ENCODE measurements around the gene CACNA1I. TPM values are rescaled to one million over a fixed set of nuclear protein-coding genes. Genes with fewer than 3 reads are reported as not detected.
A peak's percentile ranks its signal among the peaks of the same experiment; 100 is the strongest.

The CACNA1I gene
- total and polyA plus RNA-seq, 2 donors from 2014 or later, result 0.63 TPM; not detected in 1

GRCh38 chr22:39703928-39704639 is 133.5 kb downstream of the CACNA1I start:
- Histone ChIP-seq H3K4me1 (ENCODE audit: control insufficient read depth in 2 of 3, insufficient read depth in 2 of 3, low read depth in 1 of 3, low read length in 3 of 3) (no peaks in the 10 kb centered on the region), H3K27me3 (ENCODE audit: control insufficient read depth, insufficient read depth, low read length) (peaks cover 2% of the 10 kb centered on the region), H3K4me3 (ENCODE audit: low read length in 3 of 3) (no peak overlapping the region), H3K36me3 (ENCODE audit: control insufficient read depth in 2 of 3, insufficient read depth in 3 of 3, low read length in 3 of 3) (no peaks in the 10 kb centered on the region), H3K9ac (ENCODE audit: low read length in 3 of 3) (no peak overlapping the region), H3K27ac (ENCODE audit: low read depth in 2 of 2, low read length in 2 of 2) (no peak overlapping the region), H3K9me3 (ENCODE audit: control insufficient read depth in 2 of 3, insufficient read depth in 1 of 3, low read length in 3 of 3) (no peaks in the 10 kb centered on the region)
- TF ChIP-seq CTCF (IDR thresholded peaks at IDR 0.05; ENCODE audit: borderline replicate concordance, extremely low read depth, insufficient read depth), result no peak
- FAIRE-seq (no peak), DNase-seq (peak in 4 of 5 donors; percentile 94 to 96 (median 96))
- intact Hi-C loops (cut with DNase I), result no loop called here

GRCh38 chr22:39705386-39705785 is 134.8 kb downstream of the CACNA1I start:
- Histone ChIP-seq H3K9me3 (ENCODE audit: control insufficient read depth in 2 of 3, insufficient read depth in 1 of 3, low read length in 3 of 3) (no peaks in the 10 kb centered on the region), H3K9ac (ENCODE audit: low read length in 3 of 3) (no peak overlapping the region), H3K4me1 (ENCODE audit: control insufficient read depth in 2 of 3, insufficient read depth in 2 of 3, low read depth in 1 of 3, low read length in 3 of 3) (no peaks in the 10 kb centered on the region), H3K27ac (ENCODE audit: low read depth in 2 of 2, low read length in 2 of 2) (no peak overlapping the region), H3K4me3 (ENCODE audit: low read length in 3 of 3) (no peak overlapping the region), H3K36me3 (ENCODE audit: control insufficient read depth in 2 of 3, insufficient read depth in 3 of 3, low read length in 3 of 3) (no peaks in the 10 kb centered on the region), H3K27me3 (ENCODE audit: control insufficient read depth, insufficient read depth, low read length) (peaks cover 2% of the 10 kb centered on the region)
- intact Hi-C loops (cut with DNase I), result no loop called here
- no peak for FAIRE-seq
- TF ChIP-seq CTCF (IDR thresholded peaks at IDR 0.05; ENCODE audit: borderline replicate concordance, extremely low read depth, insufficient read depth), result no peak
- no peak for DNase-seq

GRCh38 chr22:39706376-39707140 is 136.0 kb downstream of the CACNA1I start:
- intact Hi-C loops (cut with DNase I), result no loop called here
- TF ChIP-seq CTCF (IDR thresholded peaks at IDR 0.05; ENCODE audit: borderline replicate concordance, extremely low read depth, insufficient read depth), result no peak
- FAIRE-seq (no peak), DNase-seq (peak in 3 of 5 donors; percentile 49 to 56 (median 50))
- Histone ChIP-seq H3K4me3 (ENCODE audit: low read length in 3 of 3) (no peak overlapping the region), H3K36me3 (ENCODE audit: control insufficient read depth in 2 of 3, insufficient read depth in 3 of 3, low read length in 3 of 3) (no peaks in the 10 kb centered on the region), H3K9me3 (ENCODE audit: control insufficient read depth in 2 of 3, insufficient read depth in 1 of 3, low read length in 3 of 3) (no peaks in the 10 kb centered on the region), H3K4me1 (ENCODE audit: control insufficient read depth in 2 of 3, insufficient read depth in 2 of 3, low read depth in 1 of 3, low read length in 3 of 3) (no peaks in the 10 kb centered on the region), H3K27me3 (ENCODE audit: control insufficient read depth, insufficient read depth, low read length) (peaks cover 2% of the 10 kb centered on the region), H3K27ac (ENCODE audit: low read depth in 2 of 2, low read length in 2 of 2) (no peak overlapping the region), H3K9ac (ENCODE audit: low read length in 3 of 3) (no peak overlapping the region)
